HCT116 (cell line): ENCODE measurements around the gene ETS1. TPM values are rescaled to one million over a fixed set of nuclear protein-coding genes. Genes with fewer than 3 reads are reported as not detected.

ENCODE experiments used
- ATAC-seq: fragments of 200-7000 bp; cut with Tn5 transposase; 2 replicates; pipeline ENCODE4 v1.9.1; 2020; ENCODE audit warnings: mild to moderate bottlenecking, moderate library complexity
- BruUV-seq: library from RNA; stranded (reverse); fragments of 400-500 nt; replicated peaks from 2 replicates; lab custom pipeline; 2021; lab: Mats Ljungman, UMichigan
- CTCF ChIA-PET: fragments of 300-600 bp; sonication (Branson Sonifier 250); formaldehyde crosslinking; loops from one replicate; lab custom pipeline; 2021; ENCODE audit warnings: antibody characterized with exemption; lab: Charles Lee
- POLR2A ChIA-PET: fragments of 300-600, 350-600 bp; sonication (Branson Sonifier 250); formaldehyde crosslinking; loops from one replicate; lab custom pipeline; 2021; ENCODE audit warnings: antibody characterized with exemption; lab: Charles Lee
- RAD21 ChIA-PET, 2 experiments: fragments of 300-600 bp; sonication (Branson Sonifier 250); formaldehyde crosslinking; loops; one replicate each; lab custom pipeline; 2023; ENCODE audit warnings: low total read pairs in 2 of 2; ENCODE audit not compliant: uncharacterized antibody in 2 of 2, unreplicated experiment in 2 of 2, low non-redundant PET in 1 of 2; lab: Charles Lee
- DNase-seq: peaks from one replicate; pipeline ENCODE4 v3.0.0-alpha.2; 2010; ENCODE audit warnings: low read depth, low spot score
- H2AFZ ChIP-seq: fragments of 200-600 bp; shearing (Covaris generic), sonication (generic); 2 replicates; pipeline ENCODE4 v1.6.1; 2017; ENCODE audit warnings: low read depth, mixed run types, mixed read lengths, antibody characterized with exemption, low read length; ENCODE audit not compliant: poor library complexity, severe bottlenecking
- H3K27ac ChIP-seq: 2 replicates; pipeline ENCODE4 v1.5.1; 2012; ENCODE audit warnings: low read depth, low read length
- H3K27me3 ChIP-seq: fragments of 200-600 bp; sonication (generic); 2 replicates; pipeline ENCODE4 v1.6.1; 2016; ENCODE audit warnings: mixed run types, low read length, mixed read lengths; ENCODE audit not compliant: insufficient read depth
- H3K36me3 ChIP-seq, 2 experiments: fragments of 200-500 bp in 1 of 2; fragments of 200-600 bp in 1 of 2; sonication (Bioruptor generic) in 1 of 2; sonication (generic) in 1 of 2; 2 replicates each; pipeline versions ENCODE4 v1.5.1 to v1.6.1; 2014 to 2016; ENCODE audit warnings: low read length in 2 of 2, inconsistent platforms in 1 of 2, mixed read lengths in 1 of 2, mixed run types in 1 of 2; ENCODE audit not compliant: insufficient read depth in 2 of 2, control insufficient read depth in 1 of 2
- H3K4me1 ChIP-seq, 2 experiments: fragments of 200-600 bp in 1 of 2; sonication (generic) in 1 of 2; 2 replicates each; pipeline versions ENCODE4 v1.5.1 to v1.6.1; 2012 to 2017; ENCODE audit warnings: low read length in 2 of 2, inconsistent platforms in 1 of 2, mild to moderate bottlenecking in 1 of 2, mixed read lengths in 1 of 2, mixed run types in 1 of 2, moderate library complexity in 1 of 2; ENCODE audit not compliant: insufficient read depth in 2 of 2, control insufficient read depth in 1 of 2
- H3K4me2 ChIP-seq: fragments of 200-600 bp; sonication (generic); 2 replicates; pipeline ENCODE4 v1.6.1; 2017; ENCODE audit warnings: mixed run types, low read length, mixed read lengths
- H3K4me3 ChIP-seq, 2 experiments: fragments of 200-600 bp in 1 of 2; sonication (generic) in 1 of 2; replicated peaks in 1 of 2; 2 replicates each; pipeline ENCODE4 v1.5.1; 2011 to 2016; ENCODE audit warnings: low read length in 2 of 2, control low read depth in 1 of 2, low read depth in 1 of 2, mild to moderate bottlenecking in 1 of 2, mixed read lengths in 1 of 2, mixed run types in 1 of 2
- H3K79me2 ChIP-seq: fragments of 200-600 bp; sonication (generic); 2 replicates; pipeline ENCODE4 v1.6.1; 2017; ENCODE audit warnings: mild to moderate bottlenecking, mixed run types, low read length, moderate library complexity, mixed read lengths; ENCODE audit not compliant: insufficient read depth
- H3K9ac ChIP-seq: fragments of 200-600 bp; sonication (generic); 2 replicates; pipeline ENCODE4 v1.6.1; 2016; ENCODE audit warnings: low read length, mixed read lengths
- H3K9me2 ChIP-seq: fragments of 200-600 bp; sonication (generic), shearing (Covaris generic); 2 replicates; pipeline ENCODE4 v1.6.1; 2017; ENCODE audit warnings: mixed run types, mild to moderate bottlenecking, moderate library complexity; ENCODE audit not compliant: insufficient read depth
- H3K9me3 ChIP-seq, 2 experiments: fragments of 200-500 bp in 1 of 2; fragments of 200-600 bp in 1 of 2; sonication (Bioruptor generic) in 1 of 2; sonication (generic) in 1 of 2; 2 replicates each; pipeline ENCODE4 v1.6.1; 2014 to 2017; ENCODE audit warnings: low read length in 2 of 2, mixed read lengths in 2 of 2, inconsistent platforms in 1 of 2, low read depth in 1 of 2, mild to moderate bottlenecking in 1 of 2, mixed run types in 1 of 2, moderate library complexity in 1 of 2; ENCODE audit not compliant: control insufficient read depth in 1 of 2, insufficient read depth in 1 of 2
- H4K20me1 ChIP-seq: fragments of 200-600 bp; sonication (generic), shearing (Covaris generic); 2 replicates; pipeline ENCODE4 v1.6.1; 2017; ENCODE audit warnings: mixed run types, mild to moderate bottlenecking, moderate library complexity; ENCODE audit not compliant: insufficient read depth
- CBX3 ChIP-seq: IDR thresholded peaks from 2 replicates; pipeline ENCODE4 v1.6.1; 2012; ENCODE audit warnings: low read depth
- EGR1 ChIP-seq: IDR thresholded peaks from 2 replicates; pipeline ENCODE4 v1.6.1; 2012; ENCODE audit warnings: low read depth
- EZH2 ChIP-seq: fragments of 200-600 bp; sonication (generic); IDR thresholded peaks from 2 replicates; pipeline ENCODE4 v1.6.1; 2017; ENCODE audit warnings: antibody characterized with exemption, mixed run types
- EZH2phosphoT487 ChIP-seq: fragments of 200-600 bp; IDR thresholded peaks from 2 replicates; pipeline ENCODE4 v1.6.1; 2018; ENCODE audit warnings: antibody characterized with exemption, borderline replicate concordance
- MAX ChIP-seq: IDR thresholded peaks from 2 replicates; pipeline ENCODE4 v1.6.1; 2012
- POLR2AphosphoS5 ChIP-seq: IDR thresholded peaks from 2 replicates; pipeline ENCODE4 v1.6.1; 2011; ENCODE audit warnings: mild to moderate bottlenecking, low read depth, low read length, moderate library complexity
- SP1 ChIP-seq: IDR thresholded peaks from 2 replicates; pipeline ENCODE4 v1.6.1; 2012; ENCODE audit warnings: low read depth
- SRF ChIP-seq: IDR thresholded peaks from 2 replicates; pipeline ENCODE4 v1.6.1; 2012; ENCODE audit warnings: low read depth
- YY1 ChIP-seq: IDR thresholded peaks from 2 replicates; pipeline ENCODE4 v1.6.1; 2011; ENCODE audit warnings: low read length, low read depth, moderate library complexity, mild to moderate bottlenecking; ENCODE audit not compliant: insufficient replicate concordance; ENCODE audit errors: extremely low read depth
- ZBTB33 ChIP-seq: IDR thresholded peaks from 2 replicates; pipeline ENCODE4 v1.6.1; 2011; ENCODE audit warnings: mild to moderate bottlenecking, low read length, moderate library complexity; ENCODE audit not compliant: insufficient replicate concordance; ENCODE audit errors: extremely low read depth
- ZFX ChIP-seq: fragments of 450-650 bp; IDR thresholded peaks from 2 replicates; pipeline ENCODE4 v1.6.1; 2017
- intact Hi-C: fragments of 100-400 bp; cut with micrococcal nuclease; formaldehyde crosslinking; loops from 2 replicates; pipeline ENCODE4 v1.10.0; 2022
- total RNA-seq: library from RNA; stranded (reverse); gene quantifications from one replicate; pipeline ENCODE4 v1.2.1, GENCODE V29; 2021; ENCODE audit not compliant: unreplicated experiment

Gene ETS1
- total RNA-seq, 1 experiment from 2014 or later: 9.2 TPM

GRCh38 chr11:128629516-128630106 is 42.3 kb upstream of the ETS1 start:
- Histone ChIP-seq H3K4me1 (no peaks in the 10 kb centered on the region), H3K4me3 (no peak overlapping the region), H3K27ac (no peak overlapping the region), H3K9ac (no peak overlapping the region), H3K27me3 (no peaks in the 10 kb centered on the region; the same call in 1 of the 2 replicates), H3K9me3 (no peaks in the 10 kb centered on the region), H3K9me2 (no peaks in the 10 kb centered on the region), H3K4me2 (no peak overlapping the region), H3K79me2 (no peaks in the 10 kb centered on the region), H3K36me3 (no peaks in the 10 kb centered on the region), H4K20me1 (no peaks in the 10 kb centered on the region), H2AFZ (no peak overlapping the region)
- TF ChIP-seq CBX3 (no peak), MAX (no peak), EZH2phosphoT487 (no peak), EGR1 (no peak), POLR2AphosphoS5 (no peak), SRF (no peak), SP1 (no peak), ZBTB33 (no peak), YY1 (no peak), ZFX (no peak), EZH2 (no peak)
- ChIA-PET CTCF (interaction anchor here (0.8 to 7.1 kb wide), 14 partner anchors 10 to 472 kb away, joined by 3 to 80 read pairs (median 4); no protein-coding TSS in a partner anchor), POLR2A (no interaction called here), RAD21 (no interaction called here)
- BruUV-seq: no TSS peak
- intact Hi-C loops: loop anchor here (1.0 to 5.0 kb wide), 4 partner anchors 145 to 597 kb away; no protein-coding TSS in a partner anchor
- DNase-seq (no peak), ATAC-seq (no peak)
